GM23338 (cell line): ENCODE results near the gene SCAMP5. TPM values are rescaled to one million over a fixed set of nuclear protein-coding genes. Genes with fewer than 3 reads are reported as not detected.

Source experiments
- ATAC-seq: fragments of 200-7000 bp; cut with Tn5 transposase; 3 replicates; pipeline ENCODE4 v1.9.1; 2020
- DNase-seq: peaks from one replicate; pipeline ENCODE4 v3.0.0-alpha.2; 2015; ENCODE audit warnings: low spot score
- H2AFZ ChIP-seq: fragments of 200-600 bp; sonication (generic); 2 replicates; pipeline ENCODE4 v1.8.0; 2016; ENCODE audit warnings: antibody characterized with exemption, mild to moderate bottlenecking, moderate library complexity
- H3F3A ChIP-seq: fragments of 200-600 bp; sonication (generic); replicated peaks from 2 replicates; pipeline ENCODE4 v1.8.0; 2017; ENCODE audit warnings: antibody characterized with exemption, mixed run types, low read depth
- H3K27ac ChIP-seq: fragments of 200-600 bp; sonication (generic); 2 replicates; pipeline ENCODE4 v1.6.1; 2016; ENCODE audit warnings: low read depth
- H3K27me3 ChIP-seq: fragments of 200-600 bp; sonication (generic); 2 replicates; pipeline ENCODE4 v1.8.0; 2016; ENCODE audit warnings: mild to moderate bottlenecking, mixed run types, moderate library complexity; ENCODE audit not compliant: insufficient read depth
- H3K36me3 ChIP-seq: fragments of 200-600 bp; sonication (generic); 2 replicates; pipeline ENCODE4 v1.8.0; 2016; ENCODE audit warnings: mild to moderate bottlenecking; ENCODE audit not compliant: insufficient read depth
- H3K4me1 ChIP-seq: fragments of 200-600 bp; sonication (generic); 2 replicates; pipeline ENCODE4 v1.8.0; 2016; ENCODE audit warnings: mild to moderate bottlenecking, moderate library complexity; ENCODE audit not compliant: insufficient read depth
- H3K4me2 ChIP-seq: fragments of 200-600 bp; sonication (generic); 2 replicates; pipeline ENCODE4 v1.7.1; 2017; ENCODE audit warnings: mixed run types
- H3K4me3 ChIP-seq: fragments of 200-600 bp; sonication (generic); 2 replicates; pipeline ENCODE4 v1.6.1; 2016; ENCODE audit warnings: mixed run types
- H3K79me2 ChIP-seq: fragments of 200-600 bp; sonication (generic); replicated peaks from 2 replicates; pipeline ENCODE4 v1.8.0; 2017; ENCODE audit warnings: mild to moderate bottlenecking; ENCODE audit not compliant: insufficient read depth
- H3K9me2 ChIP-seq: fragments of 200-600 bp; sonication (generic); 2 replicates; pipeline ENCODE4 v1.8.0; 2017; ENCODE audit not compliant: insufficient read depth
- H4K20me1 ChIP-seq: fragments of 200-600 bp; sonication (generic); replicated peaks from 2 replicates; pipeline ENCODE4 v1.8.0; 2017; ENCODE audit warnings: mild to moderate bottlenecking; ENCODE audit not compliant: insufficient read depth
- H3K27ac Mint-ChIP-seq: 2 replicates; pipeline ENCODE4 v1.8.0; 2020; ENCODE audit warnings: inconsistent platforms, mild to moderate bottlenecking, moderate library complexity, mixed read lengths
- H3K27me3 Mint-ChIP-seq: 3 replicates; pipeline ENCODE4 v1.8.0; 2022; ENCODE audit warnings: low read depth, mild to moderate bottlenecking, moderate library complexity, mixed read lengths, inconsistent platforms; ENCODE audit not compliant: insufficient read depth, poor library complexity
- H3K36me3 Mint-ChIP-seq: 3 replicates; pipeline ENCODE4 v1.8.0; 2021; ENCODE audit warnings: low read depth, mild to moderate bottlenecking, inconsistent platforms, moderate library complexity, mixed read lengths
- H3K4me1 Mint-ChIP-seq: 3 replicates; pipeline ENCODE4 v1.8.0; 2020; ENCODE audit warnings: mild to moderate bottlenecking, inconsistent platforms, mixed read lengths
- H3K4me3 Mint-ChIP-seq: 3 replicates; pipeline ENCODE4 v1.8.0; 2021; ENCODE audit warnings: moderate library complexity, mild to moderate bottlenecking, inconsistent platforms, mixed read lengths
- H3K9me3 Mint-ChIP-seq: 3 replicates; pipeline ENCODE4 v1.8.0; 2020; ENCODE audit warnings: moderate library complexity, mild to moderate bottlenecking, inconsistent platforms, mixed read lengths
- CREB1 ChIP-seq: fragments of 250-450 bp; sonication (Bioruptor Pico); IDR thresholded peaks from 2 replicates; pipeline ENCODE4 v1.5.0; 2020; ENCODE audit warnings: low read depth, mild to moderate bottlenecking, moderate library complexity
- EZH2 ChIP-seq: fragments of 200-600 bp; sonication (generic); IDR thresholded peaks from one replicate; pipeline ENCODE4 v1.8.0; 2017; ENCODE audit warnings: antibody characterized with exemption, mild to moderate bottlenecking, low read depth; ENCODE audit not compliant: unreplicated experiment
- EZH2phosphoT487 ChIP-seq: fragments of 200-600 bp; sonication (generic); IDR thresholded peaks from one replicate; pipeline ENCODE4 v1.8.1; 2018; ENCODE audit warnings: antibody characterized with exemption; ENCODE audit not compliant: unreplicated experiment
- JUNB ChIP-seq: IDR thresholded peaks from one replicate; pipeline ENCODE4 v1.6.1; 2016; ENCODE audit warnings: antibody characterized with exemption; ENCODE audit not compliant: unreplicated experiment
- POLR2AphosphoS5 ChIP-seq: IDR thresholded peaks from 2 replicates; pipeline ENCODE4 v1.6.1; 2016; ENCODE audit warnings: antibody characterized with exemption, low read depth
- STAT1 ChIP-seq: IDR thresholded peaks from one replicate; pipeline ENCODE4 v1.6.1; 2016; ENCODE audit warnings: antibody characterized with exemption; ENCODE audit not compliant: unreplicated experiment
- ZNF114 ChIP-seq: fragments of 250-450 bp; sonication (Bioruptor Pico); IDR thresholded peaks from 2 replicates; pipeline ENCODE4 v1.5.0; 2020; ENCODE audit warnings: mild to moderate bottlenecking, moderate library complexity
- ZNF331 ChIP-seq: fragments of 250-450 bp; sonication (Bioruptor Pico); IDR thresholded peaks from 2 replicates; pipeline ENCODE4 v1.5.0; 2020; ENCODE audit warnings: low read depth, mild to moderate bottlenecking, moderate library complexity
- polyA plus RNA-seq: library from polyadenylated mRNA; unstranded; fragments of >200 nt; fragmentation: Nextera tagmentation; extraction: Ambion mirVana; gene quantifications from 2 replicates; pipeline ENCODE4 v1.2.1, GENCODE V29; 2016
- total RNA-seq: library from RNA; depleted of rRNA; stranded (reverse); fragments of >200 nt; shearing (Covaris generic); gene quantifications from 2 replicates; pipeline ENCODE4 v1.2.3, GENCODE V29; 2014
- TF ChIP-seq, protein P1 (sequence below): IDR thresholded peaks from one replicate; pipeline ENCODE4 v1.6.1; 2018; ENCODE audit warnings: antibody characterized with exemption; ENCODE audit not compliant: unreplicated experiment
- TF ChIP-seq, protein P2 (sequence below): IDR thresholded peaks from 2 replicates; pipeline ENCODE4 v1.6.1; 2016; ENCODE audit warnings: antibody characterized with exemption
- TF ChIP-seq, protein P3 (sequence below): fragments of 250-450 bp; sonication (Bioruptor Pico); IDR thresholded peaks from 2 replicates; pipeline ENCODE4 v1.5.0; 2020; ENCODE audit warnings: mild to moderate bottlenecking, moderate library complexity

The SCAMP5 gene
- total and polyA plus RNA-seq, 2 experiments from 2014 or later: 12.8 to 43.3 TPM

DNA sequence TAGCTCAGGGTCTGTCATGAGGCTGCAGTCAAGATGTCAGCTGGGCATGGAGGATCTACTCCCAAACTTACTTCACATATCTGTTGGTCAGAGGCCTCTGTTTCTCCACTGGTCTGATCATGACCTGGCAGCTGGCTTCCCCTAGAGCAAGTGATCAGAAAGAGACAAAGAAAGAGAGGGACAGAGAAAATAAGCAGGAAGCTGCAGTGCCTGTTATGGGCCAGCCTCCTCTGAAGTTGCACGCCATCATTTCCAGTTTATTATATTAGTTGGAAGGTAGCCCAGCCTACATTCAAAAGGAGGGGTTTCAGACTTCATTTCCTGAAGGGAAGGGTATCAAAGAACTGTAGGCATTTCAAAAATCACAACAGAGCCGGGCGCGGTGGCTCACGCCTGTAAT, 33.7 kb upstream of the SCAMP5 start:
- H3K4me3 Mint-ChIP-seq: no peak overlapping the region
- no peak overlapping the region for H3K27ac ChIP-seq

More for the DNA sequence above, 33.7 kb upstream of the SCAMP5 start:
- Histone ChIP-seq H4K20me1 (no peaks in the 10 kb centered on the region), H3K4me3 (no peak overlapping the region), H3K4me2 (no peak overlapping the region), H3K4me1 (peaks cover 19% of the 10 kb centered on the region; the same call in 1 of the 2 replicates), H3K36me3 (no peaks in the 10 kb centered on the region), H3K27me3 (peaks cover 44% of the 10 kb centered on the region), H3K9me2 (no peaks in the 10 kb centered on the region), H3K79me2 (no peaks in the 10 kb centered on the region), H3F3A (peaks cover 9% of the 10 kb centered on the region; the same call in 1 of the 2 replicates), H2AFZ (no peak overlapping the region)
- Mint-ChIP-seq H3K36me3 (no peaks in the 10 kb centered on the region), H3K9me3 (no peaks in the 10 kb centered on the region), H3K4me1 (peaks cover 28% of the 10 kb centered on the region), H3K27me3 (peaks cover 33% of the 10 kb centered on the region), H3K27ac (no peak overlapping the region)
- TF ChIP-seq ZNF114 (CRISPR knock-in tag) (no peak), ZNF331 (CRISPR knock-in tag) (no peak), STAT1 (no peak), CREB1 (no peak), JUNB (no peak), POLR2AphosphoS5 (no peak), EZH2phosphoT487 (no peak), EZH2 (no peak)
- TF ChIP-seq, protein P1, sequence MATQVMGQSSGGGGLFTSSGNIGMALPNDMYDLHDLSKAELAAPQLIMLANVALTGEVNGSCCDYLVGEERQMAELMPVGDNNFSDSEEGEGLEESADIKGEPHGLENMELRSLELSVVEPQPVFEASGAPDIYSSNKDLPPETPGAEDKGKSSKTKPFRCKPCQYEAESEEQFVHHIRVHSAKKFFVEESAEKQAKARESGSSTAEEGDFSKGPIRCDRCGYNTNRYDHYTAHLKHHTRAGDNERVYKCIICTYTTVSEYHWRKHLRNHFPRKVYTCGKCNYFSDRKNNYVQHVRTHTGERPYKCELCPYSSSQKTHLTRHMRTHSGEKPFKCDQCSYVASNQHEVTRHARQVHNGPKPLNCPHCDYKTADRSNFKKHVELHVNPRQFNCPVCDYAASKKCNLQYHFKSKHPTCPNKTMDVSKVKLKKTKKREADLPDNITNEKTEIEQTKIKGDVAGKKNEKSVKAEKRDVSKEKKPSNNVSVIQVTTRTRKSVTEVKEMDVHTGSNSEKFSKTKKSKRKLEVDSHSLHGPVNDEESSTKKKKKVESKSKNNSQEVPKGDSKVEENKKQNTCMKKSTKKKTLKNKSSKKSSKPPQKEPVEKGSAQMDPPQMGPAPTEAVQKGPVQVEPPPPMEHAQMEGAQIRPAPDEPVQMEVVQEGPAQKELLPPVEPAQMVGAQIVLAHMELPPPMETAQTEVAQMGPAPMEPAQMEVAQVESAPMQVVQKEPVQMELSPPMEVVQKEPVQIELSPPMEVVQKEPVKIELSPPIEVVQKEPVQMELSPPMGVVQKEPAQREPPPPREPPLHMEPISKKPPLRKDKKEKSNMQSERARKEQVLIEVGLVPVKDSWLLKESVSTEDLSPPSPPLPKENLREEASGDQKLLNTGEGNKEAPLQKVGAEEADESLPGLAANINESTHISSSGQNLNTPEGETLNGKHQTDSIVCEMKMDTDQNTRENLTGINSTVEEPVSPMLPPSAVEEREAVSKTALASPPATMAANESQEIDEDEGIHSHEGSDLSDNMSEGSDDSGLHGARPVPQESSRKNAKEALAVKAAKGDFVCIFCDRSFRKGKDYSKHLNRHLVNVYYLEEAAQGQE: no peak
- TF ChIP-seq, protein P2, sequence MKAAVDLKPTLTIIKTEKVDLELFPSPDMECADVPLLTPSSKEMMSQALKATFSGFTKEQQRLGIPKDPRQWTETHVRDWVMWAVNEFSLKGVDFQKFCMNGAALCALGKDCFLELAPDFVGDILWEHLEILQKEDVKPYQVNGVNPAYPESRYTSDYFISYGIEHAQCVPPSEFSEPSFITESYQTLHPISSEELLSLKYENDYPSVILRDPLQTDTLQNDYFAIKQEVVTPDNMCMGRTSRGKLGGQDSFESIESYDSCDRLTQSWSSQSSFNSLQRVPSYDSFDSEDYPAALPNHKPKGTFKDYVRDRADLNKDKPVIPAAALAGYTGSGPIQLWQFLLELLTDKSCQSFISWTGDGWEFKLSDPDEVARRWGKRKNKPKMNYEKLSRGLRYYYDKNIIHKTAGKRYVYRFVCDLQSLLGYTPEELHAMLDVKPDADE: no peak
- TF ChIP-seq, protein P3, sequence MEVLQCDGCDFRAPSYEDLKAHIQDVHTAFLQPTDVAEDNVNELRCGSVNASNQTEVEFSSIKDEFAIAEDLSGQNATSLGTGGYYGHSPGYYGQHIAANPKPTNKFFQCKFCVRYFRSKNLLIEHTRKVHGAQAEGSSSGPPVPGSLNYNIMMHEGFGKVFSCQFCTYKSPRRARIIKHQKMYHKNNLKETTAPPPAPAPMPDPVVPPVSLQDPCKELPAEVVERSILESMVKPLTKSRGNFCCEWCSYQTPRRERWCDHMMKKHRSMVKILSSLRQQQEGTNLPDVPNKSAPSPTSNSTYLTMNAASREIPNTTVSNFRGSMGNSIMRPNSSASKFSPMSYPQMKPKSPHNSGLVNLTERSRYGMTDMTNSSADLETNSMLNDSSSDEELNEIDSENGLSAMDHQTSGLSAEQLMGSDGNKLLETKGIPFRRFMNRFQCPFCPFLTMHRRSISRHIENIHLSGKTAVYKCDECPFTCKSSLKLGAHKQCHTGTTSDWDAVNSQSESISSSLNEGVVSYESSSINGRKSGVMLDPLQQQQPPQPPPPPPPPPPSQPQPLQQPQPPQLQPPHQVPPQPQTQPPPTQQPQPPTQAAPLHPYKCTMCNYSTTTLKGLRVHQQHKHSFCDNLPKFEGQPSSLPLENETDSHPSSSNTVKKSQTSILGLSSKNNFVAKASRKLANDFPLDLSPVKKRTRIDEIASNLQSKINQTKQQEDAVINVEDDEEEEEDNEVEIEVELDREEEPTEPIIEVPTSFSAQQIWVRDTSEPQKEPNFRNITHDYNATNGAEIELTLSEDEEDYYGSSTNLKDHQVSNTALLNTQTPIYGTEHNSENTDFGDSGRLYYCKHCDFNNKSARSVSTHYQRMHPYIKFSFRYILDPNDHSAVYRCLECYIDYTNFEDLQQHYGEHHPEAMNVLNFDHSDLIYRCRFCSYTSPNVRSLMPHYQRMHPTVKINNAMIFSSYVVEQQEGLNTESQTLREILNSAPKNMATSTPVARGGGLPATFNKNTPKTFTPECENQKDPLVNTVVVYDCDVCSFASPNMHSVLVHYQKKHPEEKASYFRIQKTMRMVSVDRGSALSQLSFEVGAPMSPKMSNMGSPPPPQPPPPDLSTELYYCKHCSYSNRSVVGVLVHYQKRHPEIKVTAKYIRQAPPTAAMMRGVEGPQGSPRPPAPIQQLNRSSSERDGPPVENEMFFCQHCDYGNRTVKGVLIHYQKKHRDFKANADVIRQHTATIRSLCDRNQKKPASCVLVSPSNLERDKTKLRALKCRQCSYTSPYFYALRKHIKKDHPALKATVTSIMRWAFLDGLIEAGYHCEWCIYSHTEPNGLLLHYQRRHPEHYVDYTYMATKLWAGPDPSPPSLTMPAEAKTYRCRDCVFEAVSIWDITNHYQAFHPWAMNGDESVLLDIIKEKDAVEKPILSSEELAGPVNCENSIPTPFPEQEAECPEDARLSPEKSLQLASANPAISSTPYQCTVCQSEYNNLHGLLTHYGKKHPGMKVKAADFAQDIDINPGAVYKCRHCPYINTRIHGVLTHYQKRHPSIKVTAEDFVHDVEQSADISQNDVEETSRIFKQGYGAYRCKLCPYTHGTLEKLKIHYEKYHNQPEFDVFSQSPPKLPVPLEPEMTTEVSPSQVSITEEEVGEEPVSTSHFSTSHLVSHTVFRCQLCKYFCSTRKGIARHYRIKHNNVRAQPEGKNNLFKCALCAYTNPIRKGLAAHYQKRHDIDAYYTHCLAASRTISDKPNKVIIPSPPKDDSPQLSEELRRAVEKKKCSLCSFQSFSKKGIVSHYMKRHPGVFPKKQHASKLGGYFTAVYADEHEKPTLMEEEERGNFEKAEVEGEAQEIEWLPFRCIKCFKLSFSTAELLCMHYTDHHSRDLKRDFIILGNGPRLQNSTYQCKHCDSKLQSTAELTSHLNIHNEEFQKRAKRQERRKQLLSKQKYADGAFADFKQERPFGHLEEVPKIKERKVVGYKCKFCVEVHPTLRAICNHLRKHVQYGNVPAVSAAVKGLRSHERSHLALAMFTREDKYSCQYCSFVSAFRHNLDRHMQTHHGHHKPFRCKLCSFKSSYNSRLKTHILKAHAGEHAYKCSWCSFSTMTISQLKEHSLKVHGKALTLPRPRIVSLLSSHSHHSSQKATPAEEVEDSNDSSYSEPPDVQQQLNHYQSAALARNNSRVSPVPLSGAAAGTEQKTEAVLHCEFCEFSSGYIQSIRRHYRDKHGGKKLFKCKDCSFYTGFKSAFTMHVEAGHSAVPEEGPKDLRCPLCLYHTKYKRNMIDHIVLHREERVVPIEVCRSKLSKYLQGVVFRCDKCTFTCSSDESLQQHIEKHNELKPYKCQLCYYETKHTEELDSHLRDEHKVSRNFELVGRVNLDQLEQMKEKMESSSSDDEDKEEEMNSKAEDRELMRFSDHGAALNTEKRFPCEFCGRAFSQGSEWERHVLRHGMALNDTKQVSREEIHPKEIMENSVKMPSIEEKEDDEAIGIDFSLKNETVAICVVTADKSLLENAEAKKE (CRISPR knock-in tag): no peak
- ATAC-seq (no peak), DNase-seq (no peak)
